WTC11 (cell line): ENCODE data around the gene RYR3. TPM values are rescaled to one million over a fixed set of nuclear protein-coding genes. Genes with fewer than 3 reads are reported as not detected.

Source experiments
- ATAC-seq: fragments of 200-7000 bp; cut with Tn5 transposase; 2 replicates; pipeline ENCODE4 v1.10.0; 2021; ENCODE audit warnings: mild to moderate bottlenecking, moderate library complexity
- CTCF ChIA-PET: fragments of 300-600 bp; sonication (Branson Sonifier 250); formaldehyde crosslinking; loops from one replicate; lab custom pipeline; 2021; ENCODE audit warnings: antibody characterized with exemption; lab: Charles Lee
- POLR2A ChIA-PET: fragments of 350-600 bp; sonication (Branson Sonifier 250); formaldehyde crosslinking; loops from one replicate; lab custom pipeline; 2021; ENCODE audit warnings: antibody characterized with exemption; lab: Charles Lee
- DNase-seq: peaks from one replicate; pipeline ENCODE4 v3.0.0; 2021; ENCODE audit warnings: low spot score
- H3K27ac Mint-ChIP-seq: 2 replicates; pipeline ENCODE4 v1.8.0; 2021; ENCODE audit warnings: mixed read lengths
- H3K27me3 Mint-ChIP-seq: 2 replicates; pipeline ENCODE4 v1.8.0; 2021; ENCODE audit warnings: low read depth, mild to moderate bottlenecking, moderate library complexity, mixed read lengths
- H3K36me3 Mint-ChIP-seq: 2 replicates; pipeline ENCODE4 v1.8.0; 2021; ENCODE audit warnings: mixed read lengths
- H3K4me1 Mint-ChIP-seq: 2 replicates; pipeline ENCODE4 v1.8.0; 2022; ENCODE audit warnings: mixed read lengths
- H3K4me3 Mint-ChIP-seq: 2 replicates; pipeline ENCODE4 v1.8.0; 2021; ENCODE audit warnings: mild to moderate bottlenecking, moderate library complexity, mixed read lengths
- H3K9me3 Mint-ChIP-seq: 2 replicates; pipeline ENCODE4 v1.8.0; 2021; ENCODE audit warnings: mixed read lengths
- AFF4 ChIP-seq: sonication (generic); formaldehyde crosslinking; IDR thresholded peaks from 2 replicates; pipeline ENCODE4 v1.8.1; 2023; ENCODE audit warnings: mild to moderate bottlenecking, missing genetic modification reagents, borderline replicate concordance
- ARID4B ChIP-seq: sonication (generic); formaldehyde crosslinking; IDR thresholded peaks from 2 replicates; pipeline ENCODE4 v1.8.0; 2023; ENCODE audit warnings: missing genetic modification reagents, mild to moderate bottlenecking, borderline replicate concordance
- CBFB ChIP-seq: sonication (generic); formaldehyde crosslinking; IDR thresholded peaks from 2 replicates; pipeline ENCODE4 v1.8.1; 2022; ENCODE audit warnings: mild to moderate bottlenecking, low read depth, missing genetic modification reagents
- CREM ChIP-seq: sonication (generic); formaldehyde crosslinking; IDR thresholded peaks from 2 replicates; pipeline ENCODE4 v1.8.1; 2022; ENCODE audit warnings: mild to moderate bottlenecking, missing genetic modification reagents, moderate library complexity
- E2F1 ChIP-seq: sonication (generic); formaldehyde crosslinking; IDR thresholded peaks from 2 replicates; pipeline ENCODE4 v1.8.0; 2022; ENCODE audit warnings: mild to moderate bottlenecking, missing genetic modification reagents
- ETV6 ChIP-seq: sonication (generic); formaldehyde crosslinking; IDR thresholded peaks from 2 replicates; pipeline ENCODE4 v1.8.1; 2022; ENCODE audit warnings: mild to moderate bottlenecking, missing genetic modification reagents
- FOXP4 ChIP-seq: sonication (generic); formaldehyde crosslinking; IDR thresholded peaks from 2 replicates; pipeline ENCODE4 v1.8.0; 2022; ENCODE audit warnings: mild to moderate bottlenecking, missing genetic modification reagents
- KAT7 ChIP-seq: sonication (generic); formaldehyde crosslinking; IDR thresholded peaks from 2 replicates; pipeline ENCODE4 v1.8.1; 2023; ENCODE audit warnings: missing genetic modification reagents, mild to moderate bottlenecking, borderline replicate concordance
- SMAD4 ChIP-seq: sonication (generic); formaldehyde crosslinking; IDR thresholded peaks from 2 replicates; pipeline ENCODE4 v1.8.0; 2022; ENCODE audit warnings: mild to moderate bottlenecking, missing genetic modification reagents
- ZNF219 ChIP-seq: sonication (generic); formaldehyde crosslinking; IDR thresholded peaks from 2 replicates; pipeline ENCODE4 v1.8.0; 2023; ENCODE audit warnings: missing genetic modification reagents, mild to moderate bottlenecking, borderline replicate concordance
- ZNF317 ChIP-seq: sonication (generic); formaldehyde crosslinking; IDR thresholded peaks from 2 replicates; pipeline ENCODE4 v1.8.1; 2023; ENCODE audit warnings: low read depth, mild to moderate bottlenecking, moderate library complexity, missing genetic modification reagents, borderline replicate concordance
- ZNF416 ChIP-seq: fragments of 250-450 bp; sonication (Bioruptor Pico); IDR thresholded peaks from 2 replicates; pipeline ENCODE4 v1.9.0; 2021; ENCODE audit warnings: mild to moderate bottlenecking, inconsistent platforms
- ZNF532 ChIP-seq: fragments of 250-450 bp; sonication (Bioruptor Pico); IDR thresholded peaks from 2 replicates; pipeline ENCODE4 v1.9.0; 2021; ENCODE audit warnings: mild to moderate bottlenecking, borderline replicate concordance
- total RNA-seq: library from RNA; stranded (reverse); gene quantifications from 3 replicates; pipeline ENCODE4 v1.2.3, GENCODE V29; 2021
- TF ChIP-seq, protein P1 (sequence below): sonication (generic); formaldehyde crosslinking; IDR thresholded peaks from 2 replicates; pipeline ENCODE4 v1.8.1; 2022; ENCODE audit warnings: low read depth, missing genetic modification reagents, borderline replicate concordance
- TF ChIP-seq, protein P2 (sequence below): sonication (generic); formaldehyde crosslinking; IDR thresholded peaks from 2 replicates; pipeline ENCODE4 v1.8.0; 2022; ENCODE audit warnings: mild to moderate bottlenecking, missing genetic modification reagents
- TF ChIP-seq, protein P3 (sequence below): sonication (generic); formaldehyde crosslinking; conservative IDR thresholded peaks from 2 replicates; pipeline ENCODE4 v1.8.1; 2022; ENCODE audit warnings: mild to moderate bottlenecking, missing genetic modification reagents

Gene RYR3
- total RNA-seq, 1 experiment from 2014 or later: 1.4 TPM

DNA sequence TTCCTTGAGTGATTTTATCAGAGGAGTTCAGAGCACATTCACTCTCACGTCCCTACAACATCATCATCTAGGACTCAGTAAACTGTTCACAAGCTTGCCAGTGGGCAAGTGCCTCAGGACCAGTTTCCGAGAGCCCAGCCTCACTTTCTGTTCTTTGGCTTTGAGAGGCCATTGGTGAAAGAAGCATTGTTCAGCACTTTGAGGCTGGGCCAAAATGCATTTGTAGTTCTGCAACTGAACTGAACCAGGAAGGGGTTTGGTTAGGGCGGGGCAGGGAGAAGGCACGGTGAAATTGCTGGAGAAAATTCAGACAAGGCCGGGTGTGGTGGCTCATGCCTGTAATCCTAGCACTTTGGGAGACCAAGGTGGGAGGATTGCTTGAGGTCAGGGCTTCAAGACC, 435.4 kb downstream of the RYR3 start:
- Mint-ChIP-seq H3K4me1 (peaks cover 5% of the 10 kb centered on the region; the same call in 1 of the 2 replicates), H3K27ac (no peak overlapping the region), H3K27me3 (no peaks in the 10 kb centered on the region; the same call in 1 of the 2 replicates)
- ChIA-PET CTCF (no interaction called here), POLR2A (no interaction called here)
- no peak for DNase-seq
- no peak for ATAC-seq
- TF ChIP-seq ETV6 (CRISPR knock-in tag): no peak
- no peak for TF ChIP-seq FOXP4
- no peak for TF ChIP-seq CBFB (CRISPR knock-in tag)
- TF ChIP-seq, protein P1, sequence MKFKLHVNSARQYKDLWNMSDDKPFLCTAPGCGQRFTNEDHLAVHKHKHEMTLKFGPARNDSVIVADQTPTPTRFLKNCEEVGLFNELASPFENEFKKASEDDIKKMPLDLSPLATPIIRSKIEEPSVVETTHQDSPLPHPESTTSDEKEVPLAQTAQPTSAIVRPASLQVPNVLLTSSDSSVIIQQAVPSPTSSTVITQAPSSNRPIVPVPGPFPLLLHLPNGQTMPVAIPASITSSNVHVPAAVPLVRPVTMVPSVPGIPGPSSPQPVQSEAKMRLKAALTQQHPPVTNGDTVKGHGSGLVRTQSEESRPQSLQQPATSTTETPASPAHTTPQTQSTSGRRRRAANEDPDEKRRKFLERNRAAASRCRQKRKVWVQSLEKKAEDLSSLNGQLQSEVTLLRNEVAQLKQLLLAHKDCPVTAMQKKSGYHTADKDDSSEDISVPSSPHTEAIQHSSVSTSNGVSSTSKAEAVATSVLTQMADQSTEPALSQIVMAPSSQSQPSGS: no peak
- TF ChIP-seq E2F1 (CRISPR knock-in tag): no peak
- no peak for TF ChIP-seq KAT7 (CRISPR knock-in tag)
- TF ChIP-seq ZNF532 (CRISPR knock-in tag): no peak
- no peak for TF ChIP-seq ARID4B (CRISPR knock-in tag)
- TF ChIP-seq ZNF416: no peak
- TF ChIP-seq, all 79 proteins: peak for 0
- Mint-ChIP-seq H3K36me3 (no peaks in the 10 kb centered on the region), H3K9me3 (peaks cover under 1% of the 10 kb centered on the region; the same call in 1 of the 2 replicates), H3K4me3 (no peak overlapping the region)

DNA sequence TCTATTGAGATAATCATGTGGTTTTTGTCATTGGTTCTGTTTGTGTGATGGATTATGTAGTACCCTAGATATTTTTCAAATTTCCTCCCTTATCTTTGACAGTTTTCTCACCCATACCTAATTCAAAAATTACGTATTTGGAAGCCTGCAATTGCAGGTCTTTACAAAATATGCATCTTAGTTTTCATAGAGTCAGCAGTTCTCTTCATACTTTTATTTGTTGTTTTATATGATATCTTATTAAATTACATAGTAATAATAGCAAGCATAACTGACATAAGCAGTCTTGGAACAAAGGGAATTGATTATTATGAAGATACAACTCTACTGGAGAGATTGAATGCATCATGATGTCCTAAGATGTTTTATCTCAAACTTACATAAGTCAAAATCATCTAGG, 442.2 kb downstream of the RYR3 start:
- Mint-ChIP-seq H3K4me1 (no peaks in the 10 kb centered on the region), H3K27ac (no peak overlapping the region), H3K9me3 (peaks cover 8% of the 10 kb centered on the region; the same call in 1 of the 2 replicates), H3K27me3 (no peaks in the 10 kb centered on the region; the same call in 1 of the 2 replicates), H3K36me3 (no peaks in the 10 kb centered on the region), H3K4me3 (no peak overlapping the region)
- ChIA-PET POLR2A (no interaction called here), CTCF (no interaction called here)
- ATAC-seq (no peak), DNase-seq (no peak)
- TF ChIP-seq ZNF219 (CRISPR knock-in tag) (no peak), ZNF317 (CRISPR knock-in tag) (no peak), SMAD4 (CRISPR knock-in tag) (no peak), CREM (CRISPR knock-in tag) (no peak), AFF4 (CRISPR knock-in tag) (no peak)
- TF ChIP-seq, protein P2, sequence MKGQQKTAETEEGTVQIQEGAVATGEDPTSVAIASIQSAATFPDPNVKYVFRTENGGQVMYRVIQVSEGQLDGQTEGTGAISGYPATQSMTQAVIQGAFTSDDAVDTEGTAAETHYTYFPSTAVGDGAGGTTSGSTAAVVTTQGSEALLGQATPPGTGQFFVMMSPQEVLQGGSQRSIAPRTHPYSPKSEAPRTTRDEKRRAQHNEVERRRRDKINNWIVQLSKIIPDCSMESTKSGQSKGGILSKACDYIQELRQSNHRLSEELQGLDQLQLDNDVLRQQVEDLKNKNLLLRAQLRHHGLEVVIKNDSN: no peak
- TF ChIP-seq, protein P3, sequence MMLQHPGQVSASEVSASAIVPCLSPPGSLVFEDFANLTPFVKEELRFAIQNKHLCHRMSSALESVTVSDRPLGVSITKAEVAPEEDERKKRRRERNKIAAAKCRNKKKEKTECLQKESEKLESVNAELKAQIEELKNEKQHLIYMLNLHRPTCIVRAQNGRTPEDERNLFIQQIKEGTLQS: no peak
